Activated T-helper 17 cell treated with anti-CD3 and anti-CD28 coated beads, Interleukin-2, amount 50 U/mL, for 72 hours (primary cell): ENCODE measurements around the gene ACADL. TPM values are rescaled to one million over a fixed set of nuclear protein-coding genes. Genes with fewer than 3 reads are reported as not detected.

ENCODE experiments used
- ATAC-seq: fragments of 150-1000 bp; cut with Tn5 transposase; replicated peaks from 2 replicates; pipeline ENCODE4 v1.10.0; 2021; ENCODE audit warnings: mild to moderate bottlenecking, moderate library complexity
- H3K27ac Mint-ChIP-seq: one replicate; pipeline ENCODE4 v1.8.0; 2022; ENCODE audit warnings: mixed read lengths
- H3K27me3 Mint-ChIP-seq: one replicate; pipeline ENCODE4 v1.8.0; 2022; ENCODE audit warnings: mixed read lengths
- H3K36me3 Mint-ChIP-seq: one replicate; pipeline ENCODE4 v1.8.0; 2022; ENCODE audit warnings: low read depth, mild to moderate bottlenecking, mixed read lengths
- H3K4me1 Mint-ChIP-seq: one replicate; pipeline ENCODE4 v1.8.0; 2022; ENCODE audit warnings: mixed read lengths
- H3K4me3 Mint-ChIP-seq: one replicate; pipeline ENCODE4 v1.8.0; 2022; ENCODE audit warnings: mild to moderate bottlenecking, mixed read lengths
- H3K9me3 Mint-ChIP-seq: one replicate; pipeline ENCODE4 v1.8.0; 2022; ENCODE audit warnings: mixed read lengths
- total RNA-seq, 2 donors: library from RNA; stranded (reverse); gene quantifications; one replicate each; pipeline ENCODE4 v1.2.3, GENCODE V29; 2022

The ACADL gene
- total RNA-seq, 2 donors from 2014 or later: not detected

- H3K36me3 Mint-ChIP-seq: peaks cover 10% of the 10 kb centered on the region
- peak overlapping the region; percentile 99 for H3K4me3 Mint-ChIP-seq
- H3K9me3 Mint-ChIP-seq: no peaks in the 10 kb centered on the region
- peak; percentile 80 for ATAC-seq
- H3K4me1 Mint-ChIP-seq: peaks cover 10% of the 10 kb centered on the region
- peaks cover 3% of the 10 kb centered on the region for H3K27me3 Mint-ChIP-seq
- peak overlapping the region; percentile 100 for H3K27ac Mint-ChIP-seq
Measured at GRCh38 chr2:210170446-210171303, 54.6 kb downstream of the ACADL start.

GRCh38 chr2:210170196-210170445, 55.1 kb downstream of the ACADL start:
- ATAC-seq: no peak
- peaks cover 10% of the 10 kb centered on the region for H3K36me3 Mint-ChIP-seq
- H3K4me3 Mint-ChIP-seq: peak overlapping the region; percentile 99
- H3K27ac Mint-ChIP-seq: peak overlapping the region; percentile 100
- H3K9me3 Mint-ChIP-seq: no peaks in the 10 kb centered on the region
- peaks cover 3% of the 10 kb centered on the region for H3K27me3 Mint-ChIP-seq
- H3K4me1 Mint-ChIP-seq: peaks cover 10% of the 10 kb centered on the region

GRCh38 chr2:210169516-210170195, 55.6 kb downstream of the ACADL start:
- Mint-ChIP-seq H3K27ac (peak overlapping the region; percentile 100), H3K4me1 (peaks cover 10% of the 10 kb centered on the region), H3K36me3 (peaks cover 10% of the 10 kb centered on the region), H3K9me3 (no peaks in the 10 kb centered on the region), H3K27me3 (peaks cover 3% of the 10 kb centered on the region), H3K4me3 (peak overlapping the region; percentile 99)
- ATAC-seq: peak; percentile 30

- Mint-ChIP-seq H3K27ac (no peak overlapping the region), H3K27me3 (peaks cover 3% of the 10 kb centered on the region), H3K4me3 (no peak overlapping the region), H3K9me3 (no peaks in the 10 kb centered on the region), H3K36me3 (peaks cover 10% of the 10 kb centered on the region), H3K4me1 (peaks cover 19% of the 10 kb centered on the region)
- ATAC-seq: no peak
Measured at GRCh38 chr2:210167227-210167626, 58.0 kb downstream of the ACADL start.

DNA sequence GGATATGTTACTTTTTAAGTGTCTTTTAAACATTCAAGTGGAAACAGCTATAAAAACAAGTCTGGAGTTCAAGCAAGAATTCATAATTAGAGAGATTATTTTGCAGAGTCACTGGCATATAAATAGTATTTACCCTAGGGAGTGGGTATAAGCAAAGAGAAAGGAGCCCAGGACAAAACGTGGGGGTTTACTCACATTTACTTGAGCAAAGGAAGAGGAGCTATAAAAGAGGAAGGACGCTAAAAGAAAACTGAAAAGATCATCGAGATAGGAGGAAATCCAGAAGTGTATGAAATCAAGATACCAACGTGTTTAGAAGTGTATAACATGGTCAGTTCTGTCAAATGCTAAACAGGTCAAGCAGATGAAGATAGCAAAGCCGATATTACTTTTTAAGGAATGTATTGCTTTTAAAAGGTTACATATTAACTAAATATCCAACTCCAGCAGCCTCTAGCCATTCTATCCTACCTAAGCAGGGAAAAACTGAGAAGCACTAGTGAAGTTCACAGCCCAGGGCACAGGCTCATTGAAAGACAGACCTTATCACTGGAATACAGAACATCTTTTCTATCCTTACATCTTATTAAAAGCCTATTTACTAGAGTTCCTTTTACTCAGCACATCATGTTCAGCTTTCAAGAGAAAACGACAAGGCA, 62.7 kb downstream of the ACADL start:
- Mint-ChIP-seq H3K9me3 (no peaks in the 10 kb centered on the region), H3K27me3 (no peaks in the 10 kb centered on the region), H3K36me3 (no peaks in the 10 kb centered on the region), H3K27ac (no peak overlapping the region), H3K4me1 (peaks cover 16% of the 10 kb centered on the region), H3K4me3 (no peak overlapping the region)
- ATAC-seq: no peak

DNA sequence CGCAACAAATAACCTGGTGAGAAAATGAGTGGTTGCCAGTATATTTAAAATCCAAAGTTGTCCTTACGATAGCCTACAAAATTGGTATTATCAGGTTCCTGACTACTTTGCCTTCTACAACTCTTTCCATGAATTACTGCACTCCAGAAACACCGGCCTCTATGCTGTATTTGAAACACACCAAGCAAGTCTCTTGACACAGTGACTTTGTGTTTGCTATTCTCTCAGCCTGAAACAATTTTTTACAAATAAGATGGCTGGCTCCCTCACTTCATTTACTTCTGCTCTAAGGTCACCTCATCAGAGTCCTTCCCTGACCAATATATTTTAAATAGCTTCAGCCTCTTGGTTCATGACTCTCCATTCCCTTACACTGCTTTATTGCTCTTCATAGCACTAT, 66.2 kb downstream of the ACADL start:
- no peak overlapping the region for H3K4me3 Mint-ChIP-seq

DNA sequence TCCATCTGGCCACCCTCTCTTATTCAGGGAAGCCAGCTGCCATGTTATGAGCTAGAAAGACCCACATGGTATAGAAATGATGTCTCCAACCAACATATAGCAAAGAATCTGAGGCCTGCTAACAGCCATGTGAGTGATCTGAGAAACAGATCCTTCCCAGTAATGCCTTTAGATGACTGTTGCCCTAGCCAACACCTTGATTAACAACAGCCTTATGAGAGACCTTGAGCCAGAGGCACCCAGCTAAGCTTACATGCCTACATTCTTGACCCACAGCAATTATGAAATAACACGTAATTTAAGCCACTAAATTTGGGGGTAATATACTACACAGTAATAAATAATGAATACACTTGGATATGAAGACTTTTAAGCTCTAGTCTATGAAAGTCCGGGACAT, 67.0 kb downstream of the ACADL start:
- Mint-ChIP-seq H3K27me3 (no peaks in the 10 kb centered on the region), H3K4me1 (peaks cover 14% of the 10 kb centered on the region)

More for the DNA sequence above, 66.2 kb downstream of the ACADL start:
- ATAC-seq: no peak
- Mint-ChIP-seq H3K27ac (no peak overlapping the region), H3K9me3 (no peaks in the 10 kb centered on the region), H3K36me3 (peaks cover 12% of the 10 kb centered on the region), H3K27me3 (no peaks in the 10 kb centered on the region), H3K4me1 (peaks cover 16% of the 10 kb centered on the region)

GRCh38 chr2:210157526-210157925, 67.7 kb downstream of the ACADL start:
- ATAC-seq: no peak
- peaks cover 8% of the 10 kb centered on the region for H3K4me1 Mint-ChIP-seq

More for the DNA sequence above, 67.0 kb downstream of the ACADL start:
- ATAC-seq: no peak
- Mint-ChIP-seq H3K36me3 (peaks cover 21% of the 10 kb centered on the region), H3K27ac (no peak overlapping the region), H3K9me3 (no peaks in the 10 kb centered on the region), H3K4me3 (no peak overlapping the region)

DNA sequence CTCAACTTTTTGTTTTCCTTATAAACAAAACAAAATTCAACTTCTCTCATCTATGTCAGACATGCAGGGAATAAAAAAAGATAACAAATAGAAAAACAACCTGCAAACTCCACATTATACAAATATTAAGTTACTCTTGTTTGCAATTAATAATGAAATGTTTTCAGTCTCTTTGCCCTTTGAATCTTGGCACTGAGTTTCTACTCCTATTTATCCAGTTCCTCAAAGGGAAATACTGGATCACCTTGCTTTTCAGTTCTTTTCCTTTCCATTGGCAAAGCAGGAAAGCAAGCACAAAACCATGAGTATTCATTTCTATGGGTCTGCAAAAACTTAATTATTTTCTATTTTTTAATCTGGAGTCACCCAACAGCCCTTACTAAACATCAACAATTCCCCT, 77.6 kb downstream of the ACADL start:
- H3K27me3 Mint-ChIP-seq: no peaks in the 10 kb centered on the region
- no peak for ATAC-seq
- H3K27ac Mint-ChIP-seq: no peak overlapping the region
- peaks cover 10% of the 10 kb centered on the region for H3K9me3 Mint-ChIP-seq
- H3K4me3 Mint-ChIP-seq: no peak overlapping the region
- H3K4me1 Mint-ChIP-seq: no peaks in the 10 kb centered on the region
- peaks cover 20% of the 10 kb centered on the region for H3K36me3 Mint-ChIP-seq

More at GRCh38 chr2:210157526-210157925, 67.7 kb downstream of the ACADL start:
- no peaks in the 10 kb centered on the region for H3K9me3 Mint-ChIP-seq
- peaks cover 21% of the 10 kb centered on the region for H3K36me3 Mint-ChIP-seq
- H3K27me3 Mint-ChIP-seq: no peaks in the 10 kb centered on the region
- H3K27ac Mint-ChIP-seq: no peak overlapping the region
- H3K4me3 Mint-ChIP-seq: no peak overlapping the region

Other genes starting within 250 kb of the ACADL start
- 10 to 100 TPM; 33.9 to 61.9 TPM for gene RPE, start 222.8 kb downstream of the ACADL start, total RNA-seq
- 10 to 100 TPM in 1 of 2 donors, 1 to 10 TPM in 1; 4.3 to 10.3 TPM for gene KANSL1L, start 54.0 kb downstream of the ACADL start, total RNA-seq
- not detected for gene MYL1, start 89.7 kb upstream of the ACADL start, total RNA-seq